ENCODE data around the gene CCDC106.

CCDC106 gene

DNA sequence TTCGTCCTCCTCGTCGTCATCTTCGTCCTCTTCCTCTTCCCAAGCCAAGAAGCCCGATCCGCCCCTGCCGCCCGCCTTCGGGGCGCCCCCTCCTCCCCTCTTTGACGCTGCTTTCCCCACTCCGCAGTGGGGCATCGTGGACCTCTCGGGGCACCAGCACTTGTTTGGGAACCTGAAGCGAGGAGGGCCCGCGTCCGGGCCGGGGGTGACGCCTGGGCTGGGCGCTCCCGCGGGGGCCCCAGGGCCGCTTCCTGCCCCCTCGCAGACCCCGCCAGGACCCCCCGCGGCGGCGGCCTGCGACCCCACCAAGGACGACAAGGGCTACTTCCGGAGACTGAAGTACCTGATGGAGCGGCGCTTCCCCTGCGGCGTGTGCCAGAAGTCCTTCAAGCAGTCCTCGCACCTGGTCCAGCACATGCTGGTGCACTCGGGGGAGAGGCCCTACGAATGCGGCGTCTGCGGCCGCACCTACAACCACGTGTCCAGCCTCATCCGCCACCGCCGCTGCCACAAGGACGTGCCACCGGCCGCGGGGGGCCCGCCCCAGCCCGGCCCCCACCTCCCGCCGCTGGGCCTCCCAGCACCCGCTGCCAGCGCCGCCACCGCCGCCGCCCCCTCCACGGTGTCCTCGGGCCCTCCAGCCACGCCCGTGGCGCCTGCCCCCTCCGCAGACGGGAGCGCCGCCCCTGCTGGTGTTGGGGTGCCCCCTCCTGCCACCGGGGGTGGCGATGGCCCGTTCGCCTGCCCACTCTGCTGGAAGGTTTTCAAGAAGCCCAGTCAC, 33.9 kb upstream of the CCDC106 start:
- peaks cover 6 to 32% of the 10 kb centered on the region in 2 donors for H3K36me3 ChIP-seq (ENCODE audit: control insufficient read depth in 1 of 2, insufficient read depth in 2 of 2, low read length in 2 of 2)
- H3K4me1 ChIP-seq (ENCODE audit: control insufficient read depth in 1 of 2, insufficient read depth in 2 of 2, low read length in 2 of 2), result no peaks in the 10 kb centered on the region
- no peaks in the 10 kb centered on the region for H3K27me3 ChIP-seq (ENCODE audit: control insufficient read depth in 1 of 2, insufficient read depth in 2 of 2, low read length in 2 of 2)
- no peak overlapping the region for H3K27ac ChIP-seq (ENCODE audit: low read depth, low read length)
- no peak overlapping the region for H3K9ac ChIP-seq (ENCODE audit: low read depth in 1 of 2, low read length in 2 of 2)
- no peaks in the 10 kb centered on the region for H3K9me3 ChIP-seq (ENCODE audit: control insufficient read depth in 1 of 2, low read length in 2 of 2)
- H3K4me3 ChIP-seq (ENCODE audit: low read depth in 1 of 2, low read length in 2 of 2), result no peak overlapping the region

DNA sequence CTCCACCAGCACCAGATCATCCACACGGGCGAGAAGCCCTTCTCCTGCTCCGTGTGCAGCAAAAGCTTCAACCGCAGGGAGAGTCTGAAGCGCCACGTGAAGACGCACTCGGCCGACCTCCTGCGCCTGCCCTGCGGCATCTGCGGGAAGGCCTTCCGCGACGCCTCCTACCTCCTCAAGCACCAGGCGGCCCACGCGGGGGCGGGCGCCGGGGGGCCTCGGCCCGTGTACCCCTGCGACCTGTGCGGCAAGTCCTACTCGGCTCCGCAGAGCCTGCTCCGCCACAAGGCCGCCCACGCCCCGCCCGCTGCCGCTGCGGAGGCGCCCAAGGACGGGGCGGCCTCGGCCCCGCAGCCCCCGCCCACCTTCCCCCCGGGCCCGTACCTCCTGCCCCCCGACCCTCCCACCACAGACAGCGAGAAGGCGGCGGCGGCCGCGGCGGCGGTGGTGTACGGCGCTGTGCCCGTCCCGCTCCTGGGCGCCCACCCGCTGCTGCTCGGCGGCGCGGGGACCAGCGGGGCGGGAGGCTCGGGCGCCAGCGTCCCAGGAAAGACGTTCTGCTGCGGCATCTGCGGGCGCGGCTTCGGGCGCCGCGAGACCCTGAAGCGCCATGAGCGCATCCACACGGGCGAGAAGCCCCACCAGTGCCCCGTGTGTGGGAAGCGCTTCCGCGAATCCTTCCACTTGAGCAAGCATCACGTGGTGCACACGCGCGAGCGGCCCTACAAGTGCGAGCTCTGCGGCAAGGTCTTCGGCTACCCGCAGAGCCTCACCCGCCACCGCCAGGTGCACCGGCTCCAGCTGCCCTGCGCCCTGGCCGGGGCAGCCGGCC, 33.1 kb upstream of the CCDC106 start:
- Histone ChIP-seq H3K27ac (ENCODE audit: low read depth, low read length) (no peak overlapping the region), H3K36me3 (ENCODE audit: control insufficient read depth in 1 of 2, insufficient read depth in 2 of 2, low read length in 2 of 2) (peaks cover 6 to 24% of the 10 kb centered on the region in 2 donors), H3K4me1 (ENCODE audit: control insufficient read depth in 1 of 2, insufficient read depth in 2 of 2, low read length in 2 of 2) (no peaks in the 10 kb centered on the region), H3K9me3 (ENCODE audit: control insufficient read depth in 1 of 2, low read length in 2 of 2) (no peaks in the 10 kb centered on the region), H3K4me3 (ENCODE audit: low read depth in 1 of 2, low read length in 2 of 2) (no peak overlapping the region), H3K27me3 (ENCODE audit: control insufficient read depth in 1 of 2, insufficient read depth in 2 of 2, low read length in 2 of 2) (no peaks in the 10 kb centered on the region), H3K9ac (ENCODE audit: low read depth in 1 of 2, low read length in 2 of 2) (no peak overlapping the region)

GRCh38 chr19:55615543-55616394, 32.2 kb upstream of the CCDC106 start:
- Histone ChIP-seq H3K36me3 (ENCODE audit: control insufficient read depth in 1 of 2, insufficient read depth in 2 of 2, low read length in 2 of 2) (peaks cover 6 to 20% of the 10 kb centered on the region in 2 donors), H3K4me3 (ENCODE audit: low read depth in 1 of 2, low read length in 2 of 2) (no peak overlapping the region), H3K27me3 (ENCODE audit: control insufficient read depth in 1 of 2, insufficient read depth in 2 of 2, low read length in 2 of 2) (no peaks in the 10 kb centered on the region), H3K9ac (ENCODE audit: low read depth in 1 of 2, low read length in 2 of 2) (no peak overlapping the region), H3K9me3 (ENCODE audit: control insufficient read depth in 1 of 2, low read length in 2 of 2) (no peaks in the 10 kb centered on the region), H3K4me1 (ENCODE audit: control insufficient read depth in 1 of 2, insufficient read depth in 2 of 2, low read length in 2 of 2) (no peaks in the 10 kb centered on the region), H3K27ac (ENCODE audit: low read depth, low read length) (no peak overlapping the region)

DNA sequence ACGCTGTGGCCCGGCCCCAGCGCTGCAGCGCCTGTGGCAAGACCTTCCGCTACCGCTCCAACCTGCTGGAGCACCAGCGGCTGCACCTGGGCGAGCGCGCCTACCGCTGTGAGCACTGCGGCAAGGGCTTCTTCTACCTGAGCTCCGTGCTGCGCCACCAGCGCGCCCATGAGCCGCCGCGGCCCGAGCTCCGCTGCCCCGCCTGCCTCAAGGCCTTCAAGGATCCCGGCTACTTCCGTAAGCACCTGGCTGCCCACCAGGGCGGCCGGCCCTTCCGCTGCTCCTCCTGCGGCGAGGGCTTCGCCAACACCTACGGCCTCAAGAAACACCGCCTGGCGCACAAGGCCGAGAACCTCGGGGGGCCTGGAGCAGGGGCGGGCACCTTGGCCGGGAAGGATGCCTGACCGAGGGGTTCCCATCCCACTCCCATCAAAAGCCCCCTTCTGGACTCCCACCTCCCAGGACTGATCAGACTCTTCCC, 31.6 kb upstream of the CCDC106 start:
- H3K27me3 ChIP-seq (ENCODE audit: control insufficient read depth in 1 of 2, insufficient read depth in 2 of 2, low read length in 2 of 2), result no peaks in the 10 kb centered on the region
- H3K27ac ChIP-seq (ENCODE audit: low read depth, low read length), result no peak overlapping the region
- no peaks in the 10 kb centered on the region for H3K9me3 ChIP-seq (ENCODE audit: control insufficient read depth in 1 of 2, low read length in 2 of 2)
- peaks cover 6 to 26% of the 10 kb centered on the region in 2 donors for H3K36me3 ChIP-seq (ENCODE audit: control insufficient read depth in 1 of 2, insufficient read depth in 2 of 2, low read length in 2 of 2)
- no peaks in the 10 kb centered on the region for H3K4me1 ChIP-seq (ENCODE audit: control insufficient read depth in 1 of 2, insufficient read depth in 2 of 2, low read length in 2 of 2)
- H3K4me3 ChIP-seq (ENCODE audit: low read depth in 1 of 2, low read length in 2 of 2), result no peak overlapping the region
- H3K9ac ChIP-seq (ENCODE audit: low read depth in 1 of 2, low read length in 2 of 2), result no peak overlapping the region

DNA sequence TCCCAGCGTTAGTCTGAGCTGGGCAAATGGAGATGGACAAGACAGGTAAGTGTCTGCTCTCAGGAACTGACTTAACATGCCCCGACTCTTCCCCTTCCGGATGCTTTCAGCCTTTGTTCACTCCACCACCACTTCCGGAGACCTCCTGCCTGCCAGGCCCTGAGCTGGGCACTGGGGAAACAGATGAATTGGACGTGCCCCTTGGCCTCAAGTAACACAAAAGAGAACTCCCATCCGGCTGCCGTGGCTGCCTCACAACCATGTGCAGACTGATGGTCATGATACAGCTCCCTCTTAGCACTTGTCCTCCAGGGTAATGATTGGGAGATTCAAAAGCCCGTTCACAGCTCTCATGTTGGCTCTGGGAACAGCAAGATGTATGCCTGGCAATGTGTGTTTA, 30.6 kb upstream of the CCDC106 start:
- peaks cover 6 to 26% of the 10 kb centered on the region in 2 donors for H3K36me3 ChIP-seq (ENCODE audit: control insufficient read depth in 1 of 2, insufficient read depth in 2 of 2, low read length in 2 of 2)
- H3K27ac ChIP-seq (ENCODE audit: low read depth, low read length), result no peak overlapping the region
- no peaks in the 10 kb centered on the region for H3K4me1 ChIP-seq (ENCODE audit: control insufficient read depth in 1 of 2, insufficient read depth in 2 of 2, low read length in 2 of 2)

GRCh38 chr19:55618426-55618825, 29.6 kb upstream of the CCDC106 start:
- no peak overlapping the region for H3K27ac ChIP-seq (ENCODE audit: low read depth, low read length)
- H3K36me3 ChIP-seq (ENCODE audit: control insufficient read depth in 1 of 2, insufficient read depth in 2 of 2, low read length in 2 of 2), result peaks cover 6 to 26% of the 10 kb centered on the region in 2 donors
- no peaks in the 10 kb centered on the region for H3K4me1 ChIP-seq (ENCODE audit: control insufficient read depth in 1 of 2, insufficient read depth in 2 of 2, low read length in 2 of 2)
- no peak overlapping the region for H3K9ac ChIP-seq (ENCODE audit: low read depth in 1 of 2, low read length in 2 of 2)
- no peak overlapping the region for H3K4me3 ChIP-seq (ENCODE audit: low read depth in 1 of 2, low read length in 2 of 2)
- H3K9me3 ChIP-seq (ENCODE audit: control insufficient read depth in 1 of 2, low read length in 2 of 2), result no peaks in the 10 kb centered on the region
- no peaks in the 10 kb centered on the region for H3K27me3 ChIP-seq (ENCODE audit: control insufficient read depth in 1 of 2, insufficient read depth in 2 of 2, low read length in 2 of 2)

More for the DNA sequence above, 30.6 kb upstream of the CCDC106 start:
- H3K9ac ChIP-seq (ENCODE audit: low read depth in 1 of 2, low read length in 2 of 2), result no peak overlapping the region
- H3K27me3 ChIP-seq (ENCODE audit: control insufficient read depth in 1 of 2, insufficient read depth in 2 of 2, low read length in 2 of 2), result no peaks in the 10 kb centered on the region
- H3K4me3 ChIP-seq (ENCODE audit: low read depth in 1 of 2, low read length in 2 of 2), result no peak overlapping the region
- H3K9me3 ChIP-seq (ENCODE audit: control insufficient read depth in 1 of 2, low read length in 2 of 2), result no peaks in the 10 kb centered on the region

- no peaks in the 10 kb centered on the region for H3K9me3 ChIP-seq (ENCODE audit: control insufficient read depth in 1 of 2, low read length in 2 of 2)
- no peaks in the 10 kb centered on the region for H3K4me1 ChIP-seq (ENCODE audit: control insufficient read depth in 1 of 2, insufficient read depth in 2 of 2, low read length in 2 of 2)
- H3K27me3 ChIP-seq (ENCODE audit: control insufficient read depth in 1 of 2, insufficient read depth in 2 of 2, low read length in 2 of 2), result no peaks in the 10 kb centered on the region
- H3K27ac ChIP-seq (ENCODE audit: low read depth, low read length), result no peak overlapping the region
- H3K9ac ChIP-seq (ENCODE audit: low read depth in 1 of 2, low read length in 2 of 2), result no peak overlapping the region
- no peak overlapping the region for H3K4me3 ChIP-seq (ENCODE audit: low read depth in 1 of 2, low read length in 2 of 2)
- peaks cover 6 to 26% of the 10 kb centered on the region in 2 donors for H3K36me3 ChIP-seq (ENCODE audit: control insufficient read depth in 1 of 2, insufficient read depth in 2 of 2, low read length in 2 of 2)
Measured at GRCh38 chr19:55619286-55619685, 28.7 kb upstream of the CCDC106 start.

DNA sequence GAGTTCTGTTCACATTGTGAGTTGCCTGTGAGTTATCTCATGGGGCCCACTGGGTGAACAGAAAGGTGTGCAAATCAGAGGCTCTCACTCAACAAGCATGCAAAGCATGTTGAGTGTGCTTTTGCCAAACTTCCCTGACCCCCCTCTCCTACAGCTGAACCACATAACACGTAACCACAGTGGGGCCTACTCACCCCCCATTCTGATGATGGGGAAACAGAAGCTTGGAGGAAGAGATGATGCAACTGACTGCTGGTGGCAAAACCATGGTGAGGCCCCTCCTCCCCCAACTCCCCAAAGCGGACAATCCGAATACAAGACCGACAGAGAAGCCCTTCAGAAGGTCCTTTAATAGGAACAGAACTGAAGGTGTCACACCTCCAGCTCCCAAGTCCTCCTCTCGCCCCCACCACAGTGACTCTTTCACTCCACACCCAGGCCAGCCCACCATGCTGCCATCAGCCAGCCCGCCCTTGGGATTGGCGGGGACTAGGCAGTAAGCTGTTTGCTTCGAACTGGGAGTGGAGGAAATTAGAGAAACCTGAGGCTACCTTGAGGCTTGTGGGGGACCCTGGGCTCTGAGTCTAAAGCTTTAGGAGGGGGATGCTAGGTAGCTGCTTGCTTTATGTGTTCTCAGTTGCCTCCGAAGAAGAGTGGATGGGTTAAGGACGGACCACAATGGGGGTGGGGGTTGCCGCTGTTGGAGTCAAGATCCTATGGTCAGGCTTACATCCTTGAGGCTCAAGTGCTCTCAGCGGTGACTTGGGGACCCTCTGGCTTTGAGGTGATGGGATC, 27.4 kb upstream of the CCDC106 start:
- Histone ChIP-seq H3K27ac (ENCODE audit: low read depth, low read length) (no peak overlapping the region), H3K4me3 (ENCODE audit: low read depth in 1 of 2, low read length in 2 of 2) (no peak overlapping the region), H3K4me1 (ENCODE audit: control insufficient read depth in 1 of 2, insufficient read depth in 2 of 2, low read length in 2 of 2) (peaks cover 6 to 8% of the 10 kb centered on the region in 2 donors)

DNA sequence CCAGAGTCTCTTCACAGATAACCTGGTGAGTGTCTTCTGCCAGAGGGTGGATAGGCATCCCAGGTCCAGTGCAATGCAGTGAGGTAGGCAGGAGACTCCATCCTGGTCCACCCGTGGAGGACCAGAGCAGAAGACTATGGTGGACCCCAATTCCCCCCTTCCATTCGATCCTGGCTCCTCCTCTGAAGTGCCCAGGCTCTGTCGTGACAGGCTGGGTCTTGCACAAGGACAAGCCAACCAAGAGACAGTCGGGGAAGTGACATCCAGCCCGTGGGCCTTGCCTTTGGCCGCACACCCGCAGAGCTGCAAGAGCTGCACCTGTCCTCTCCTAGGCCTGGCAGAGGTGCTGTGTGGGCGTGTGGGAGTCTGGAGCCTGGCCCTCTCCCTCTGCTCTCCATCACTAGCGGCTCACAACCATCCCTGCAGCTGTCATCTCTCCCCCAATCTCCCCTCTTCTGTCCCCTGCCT, 26.8 kb upstream of the CCDC106 start:
- H3K9me3 ChIP-seq (ENCODE audit: control insufficient read depth in 1 of 2, low read length in 2 of 2), result no peaks in the 10 kb centered on the region
- no peak overlapping the region for H3K4me3 ChIP-seq (ENCODE audit: low read depth in 1 of 2, low read length in 2 of 2)
- H3K4me1 ChIP-seq (ENCODE audit: control insufficient read depth in 1 of 2, insufficient read depth in 2 of 2, low read length in 2 of 2), result peaks cover 12 to 13% of the 10 kb centered on the region in 2 donors

More for the DNA sequence above, 27.4 kb upstream of the CCDC106 start:
- H3K9ac ChIP-seq (ENCODE audit: low read depth in 1 of 2, low read length in 2 of 2), result no peak overlapping the region
- no peaks in the 10 kb centered on the region for H3K9me3 ChIP-seq (ENCODE audit: control insufficient read depth in 1 of 2, low read length in 2 of 2)
- H3K36me3 ChIP-seq (ENCODE audit: control insufficient read depth in 1 of 2, insufficient read depth in 2 of 2, low read length in 2 of 2), result peaks cover 6 to 24% of the 10 kb centered on the region in 2 donors
- no peaks in the 10 kb centered on the region for H3K27me3 ChIP-seq (ENCODE audit: control insufficient read depth in 1 of 2, insufficient read depth in 2 of 2, low read length in 2 of 2)

More for the DNA sequence above, 26.8 kb upstream of the CCDC106 start:
- H3K27ac ChIP-seq (ENCODE audit: low read depth, low read length), result no peak overlapping the region
- peaks cover 6 to 19% of the 10 kb centered on the region in 2 donors for H3K36me3 ChIP-seq (ENCODE audit: control insufficient read depth in 1 of 2, insufficient read depth in 2 of 2, low read length in 2 of 2)
- H3K9ac ChIP-seq (ENCODE audit: low read depth in 1 of 2, low read length in 2 of 2), result no peak overlapping the region
- H3K27me3 ChIP-seq (ENCODE audit: control insufficient read depth in 1 of 2, insufficient read depth in 2 of 2, low read length in 2 of 2), result no peaks in the 10 kb centered on the region
